HEK293 (cell line): ENCODE data around the gene RIPOR1.

ENCODE experiments used
- CTCF ChIA-PET: fragments of 350-600 bp; formaldehyde crosslinking; extraction: SDS; loops from one replicate; lab custom pipeline; 2021; ENCODE audit warnings: antibody characterized with exemption; lab: Yijun Ruan, JAX
- POLR2A ChIA-PET: fragments of 300-600 bp; formaldehyde crosslinking; extraction: SDS; loops from one replicate; lab custom pipeline; 2020; ENCODE audit warnings: antibody characterized with exemption, inconsistent platforms; lab: Yijun Ruan, JAX
- H3K27ac ChIP-seq: fragments of 200-500 bp; sonication (Bioruptor generic); 2 replicates; pipeline ENCODE4 v1.5.1; 2014; ENCODE audit warnings: low read depth, low read length, control low read depth, inconsistent platforms; ENCODE audit errors: extremely low read depth
- H3K36me3 ChIP-seq, 2 experiments: fragments of 200-500 bp in 1 of 2; sonication (Bioruptor generic) in 1 of 2; 1 replicate in 1 of 2; 2 replicates in 1 of 2; pipeline ENCODE4 v1.5.1; 2014 to 2017; ENCODE audit warnings: inconsistent platforms in 2 of 2, low read length in 2 of 2; ENCODE audit not compliant: control insufficient read depth in 2 of 2, insufficient read depth in 1 of 2
- H3K4me1 ChIP-seq: fragments of 200-500 bp; sonication (Bioruptor generic); 2 replicates; pipeline ENCODE4 v1.5.1; 2014; ENCODE audit warnings: mild to moderate bottlenecking, low read length, inconsistent platforms; ENCODE audit not compliant: control insufficient read depth, insufficient read depth
- H3K4me3 ChIP-seq: 2 replicates; pipeline ENCODE4 v1.5.1; 2011; ENCODE audit warnings: low read depth, mild to moderate bottlenecking, control low read depth, low read length, moderate library complexity
- H3K9me3 ChIP-seq: fragments of 200-500 bp; sonication (Bioruptor generic); 2 replicates; pipeline ENCODE4 v1.5.1; 2014; ENCODE audit warnings: low read depth, low read length, inconsistent platforms; ENCODE audit not compliant: control insufficient read depth, insufficient read depth
- KLF8 ChIP-seq: fragments of 450-650 bp; formaldehyde crosslinking; IDR thresholded peaks from 2 replicates; pipeline ENCODE4 v1.5.1; 2016; ENCODE audit warnings: missing biosample characterization, missing genetic modification characterization
- KLF9 ChIP-seq: fragments of 450-650 bp; formaldehyde crosslinking; IDR thresholded peaks from 2 replicates; pipeline ENCODE4 v1.5.1; 2016; ENCODE audit warnings: missing biosample characterization, missing genetic modification characterization, low read depth
- OVOL3 ChIP-seq: fragments of 450-650 bp; formaldehyde crosslinking; IDR thresholded peaks from 2 replicates; pipeline ENCODE4 v1.5.1; 2016; ENCODE audit warnings: missing biosample characterization, missing genetic modification characterization
- REST ChIP-seq: fragments of 450-650 bp; formaldehyde crosslinking; IDR thresholded peaks from 2 replicates; pipeline ENCODE4 v1.5.1; 2016; ENCODE audit warnings: missing biosample characterization, missing genetic modification characterization
- SCRT2 ChIP-seq: fragments of 450-650 bp; formaldehyde crosslinking; IDR thresholded peaks from 2 replicates; pipeline ENCODE4 v1.5.1; 2016; ENCODE audit warnings: missing biosample characterization, missing genetic modification characterization
- SP2 ChIP-seq: fragments of 450-650 bp; formaldehyde crosslinking; IDR thresholded peaks from 2 replicates; pipeline ENCODE4 v1.5.1; 2016; ENCODE audit warnings: missing biosample characterization, missing genetic modification characterization
- ZBTB1 ChIP-seq: fragments of 450-650 bp; formaldehyde crosslinking; IDR thresholded peaks from 2 replicates; pipeline ENCODE4 v1.5.1; 2016; ENCODE audit warnings: missing biosample characterization, missing genetic modification characterization
- ZEB2 ChIP-seq: fragments of 450-650 bp; formaldehyde crosslinking; IDR thresholded peaks from 2 replicates; pipeline ENCODE4 v1.5.1; 2016; ENCODE audit warnings: missing biosample characterization, missing genetic modification characterization
- ZNF138 ChIP-seq: fragments of 450-650 bp; formaldehyde crosslinking; IDR thresholded peaks from 2 replicates; pipeline ENCODE4 v1.5.1; 2016; ENCODE audit warnings: missing biosample characterization, missing genetic modification characterization, borderline replicate concordance
- ZNF2 ChIP-seq: fragments of 450-650 bp; formaldehyde crosslinking; IDR thresholded peaks from 2 replicates; pipeline ENCODE4 v1.5.1; 2016; ENCODE audit warnings: missing biosample characterization, missing genetic modification characterization
- ZNF266 ChIP-seq: fragments of 450-650 bp; formaldehyde crosslinking; IDR thresholded peaks from 2 replicates; pipeline ENCODE4 v1.5.1; 2016; ENCODE audit warnings: missing biosample characterization, missing genetic modification characterization, low read depth
- ZNF280C ChIP-seq: fragments of 450-650 bp; formaldehyde crosslinking; IDR thresholded peaks from 2 replicates; pipeline ENCODE4 v1.5.1; 2016; ENCODE audit warnings: missing biosample characterization, missing genetic modification characterization
- ZNF391 ChIP-seq: fragments of 450-650 bp; formaldehyde crosslinking; IDR thresholded peaks from 2 replicates; pipeline ENCODE4 v1.5.1; 2016; ENCODE audit warnings: low read depth, missing biosample characterization, missing genetic modification characterization, borderline replicate concordance
- ZNF549 ChIP-seq: fragments of 450-650 bp; IDR thresholded peaks from 2 replicates; pipeline ENCODE4 v1.5.1; 2018; ENCODE audit warnings: missing biosample characterization, missing genetic modification characterization, mild to moderate bottlenecking, inconsistent platforms, moderate library complexity
- ZNF600 ChIP-seq: fragments of 450-650 bp; formaldehyde crosslinking; IDR thresholded peaks from 2 replicates; pipeline ENCODE4 v1.5.1; 2016; ENCODE audit warnings: missing biosample characterization, missing genetic modification characterization
- ZNF677 ChIP-seq: fragments of 450-650 bp; IDR thresholded peaks from 2 replicates; pipeline ENCODE4 v1.5.0; 2018; ENCODE audit warnings: missing biosample characterization, mild to moderate bottlenecking, missing genetic modification characterization, moderate library complexity
- TF ChIP-seq, protein P1 (sequence below): fragments of 450-650 bp; formaldehyde crosslinking; conservative IDR thresholded peaks from 2 replicates; pipeline ENCODE4 v1.5.1; 2016; ENCODE audit warnings: low read depth, missing biosample characterization, missing genetic modification characterization
- TF ChIP-seq, protein P2 (sequence below): fragments of 450-650 bp; formaldehyde crosslinking; IDR thresholded peaks from 2 replicates; pipeline ENCODE4 v1.5.1; 2016; ENCODE audit warnings: missing biosample characterization, missing genetic modification characterization
- TF ChIP-seq, protein P3 (sequence below): fragments of 450-650 bp; formaldehyde crosslinking; IDR thresholded peaks from 2 replicates; pipeline ENCODE4 v1.5.1; 2016; ENCODE audit warnings: missing biosample characterization, missing genetic modification characterization

The RIPOR1 gene

GRCh38 chr16:67519242-67519641 lies 9.4 kb upstream of the RIPOR1 start:
- Histone ChIP-seq H3K4me1 (no peaks in the 10 kb centered on the region), H3K27ac (no peak overlapping the region), H3K4me3 (no peak overlapping the region), H3K9me3 (no peaks in the 10 kb centered on the region), H3K36me3 (no peaks in the 10 kb centered on the region)
- ChIA-PET CTCF (interaction anchor here (0.6 to 4.3 kb wide), 5 partner anchors 12 to 470 kb away, joined by 3 to 73 read pairs (median 4); partner anchors contain the start of gene CARMIL2), POLR2A (no interaction called here)
- TF ChIP-seq ZNF677 (tag by site-specific recombination) (no peak), ZNF138 (tag by site-specific recombination) (no peak), ZNF280C (tag by site-specific recombination) (no peak), ZNF549 (tag by site-specific recombination) (no peak), ZNF600 (tag by site-specific recombination) (no peak), ZBTB1 (tag by site-specific recombination) (no peak), SCRT2 (tag by site-specific recombination) (no peak), REST (tag by site-specific recombination) (no peak), ZNF2 (tag by site-specific recombination) (no peak), ZNF391 (no peak), KLF9 (tag by site-specific recombination) (no peak), ZNF266 (tag by site-specific recombination) (no peak), OVOL3 (tag by site-specific recombination) (no peak), KLF8 (tag by site-specific recombination) (no peak), SP2 (tag by site-specific recombination) (no peak), ZEB2 (tag by site-specific recombination) (no peak)
- TF ChIP-seq, protein P1, sequence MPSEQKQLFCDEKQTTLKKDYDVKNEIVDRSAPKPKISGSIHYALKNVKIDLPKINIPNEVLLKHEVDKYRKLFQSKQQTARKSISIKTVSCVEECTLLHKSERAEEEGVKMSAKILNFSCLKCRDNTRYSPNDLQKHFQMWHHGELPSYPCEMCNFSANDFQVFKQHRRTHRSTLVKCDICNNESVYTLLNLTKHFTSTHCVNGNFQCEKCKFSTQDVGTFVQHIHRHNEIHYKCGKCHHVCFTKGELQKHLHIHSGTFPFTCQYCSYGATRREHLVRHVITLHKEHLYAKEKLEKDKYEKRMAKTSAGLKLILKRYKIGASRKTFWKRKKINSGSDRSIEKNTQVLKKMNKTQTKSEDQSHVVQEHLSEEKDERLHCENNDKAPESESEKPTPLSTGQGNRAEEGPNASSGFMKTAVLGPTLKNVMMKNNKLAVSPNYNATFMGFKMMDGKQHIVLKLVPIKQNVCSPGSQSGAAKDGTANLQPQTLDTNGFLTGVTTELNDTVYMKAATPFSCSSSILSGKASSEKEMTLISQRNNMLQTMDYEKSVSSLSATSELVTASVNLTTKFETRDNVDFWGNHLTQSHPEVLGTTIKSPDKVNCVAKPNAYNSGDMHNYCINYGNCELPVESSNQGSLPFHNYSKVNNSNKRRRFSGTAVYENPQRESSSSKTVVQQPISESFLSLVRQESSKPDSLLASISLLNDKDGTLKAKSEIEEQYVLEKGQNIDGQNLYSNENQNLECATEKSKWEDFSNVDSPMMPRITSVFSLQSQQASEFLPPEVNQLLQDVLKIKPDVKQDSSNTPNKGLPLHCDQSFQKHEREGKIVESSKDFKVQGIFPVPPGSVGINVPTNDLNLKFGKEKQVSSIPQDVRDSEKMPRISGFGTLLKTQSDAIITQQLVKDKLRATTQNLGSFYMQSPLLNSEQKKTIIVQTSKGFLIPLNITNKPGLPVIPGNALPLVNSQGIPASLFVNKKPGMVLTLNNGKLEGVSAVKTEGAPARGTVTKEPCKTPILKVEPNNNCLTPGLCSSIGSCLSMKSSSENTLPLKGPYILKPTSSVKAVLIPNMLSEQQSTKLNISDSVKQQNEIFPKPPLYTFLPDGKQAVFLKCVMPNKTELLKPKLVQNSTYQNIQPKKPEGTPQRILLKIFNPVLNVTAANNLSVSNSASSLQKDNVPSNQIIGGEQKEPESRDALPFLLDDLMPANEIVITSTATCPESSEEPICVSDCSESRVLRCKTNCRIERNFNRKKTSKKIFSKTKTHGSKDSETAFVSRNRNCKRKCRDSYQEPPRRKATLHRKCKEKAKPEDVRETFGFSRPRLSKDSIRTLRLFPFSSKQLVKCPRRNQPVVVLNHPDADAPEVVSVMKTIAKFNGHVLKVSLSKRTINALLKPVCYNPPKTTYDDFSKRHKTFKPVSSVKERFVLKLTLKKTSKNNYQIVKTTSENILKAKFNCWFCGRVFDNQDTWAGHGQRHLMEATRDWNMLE (tag by site-specific recombination): no peak
- TF ChIP-seq, protein P2, sequence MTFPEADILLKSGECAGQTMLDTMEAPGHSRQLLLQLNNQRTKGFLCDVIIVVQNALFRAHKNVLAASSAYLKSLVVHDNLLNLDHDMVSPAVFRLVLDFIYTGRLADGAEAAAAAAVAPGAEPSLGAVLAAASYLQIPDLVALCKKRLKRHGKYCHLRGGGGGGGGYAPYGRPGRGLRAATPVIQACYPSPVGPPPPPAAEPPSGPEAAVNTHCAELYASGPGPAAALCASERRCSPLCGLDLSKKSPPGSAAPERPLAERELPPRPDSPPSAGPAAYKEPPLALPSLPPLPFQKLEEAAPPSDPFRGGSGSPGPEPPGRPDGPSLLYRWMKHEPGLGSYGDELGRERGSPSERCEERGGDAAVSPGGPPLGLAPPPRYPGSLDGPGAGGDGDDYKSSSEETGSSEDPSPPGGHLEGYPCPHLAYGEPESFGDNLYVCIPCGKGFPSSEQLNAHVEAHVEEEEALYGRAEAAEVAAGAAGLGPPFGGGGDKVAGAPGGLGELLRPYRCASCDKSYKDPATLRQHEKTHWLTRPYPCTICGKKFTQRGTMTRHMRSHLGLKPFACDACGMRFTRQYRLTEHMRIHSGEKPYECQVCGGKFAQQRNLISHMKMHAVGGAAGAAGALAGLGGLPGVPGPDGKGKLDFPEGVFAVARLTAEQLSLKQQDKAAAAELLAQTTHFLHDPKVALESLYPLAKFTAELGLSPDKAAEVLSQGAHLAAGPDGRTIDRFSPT (tag by site-specific recombination): no peak
- TF ChIP-seq, protein P3, sequence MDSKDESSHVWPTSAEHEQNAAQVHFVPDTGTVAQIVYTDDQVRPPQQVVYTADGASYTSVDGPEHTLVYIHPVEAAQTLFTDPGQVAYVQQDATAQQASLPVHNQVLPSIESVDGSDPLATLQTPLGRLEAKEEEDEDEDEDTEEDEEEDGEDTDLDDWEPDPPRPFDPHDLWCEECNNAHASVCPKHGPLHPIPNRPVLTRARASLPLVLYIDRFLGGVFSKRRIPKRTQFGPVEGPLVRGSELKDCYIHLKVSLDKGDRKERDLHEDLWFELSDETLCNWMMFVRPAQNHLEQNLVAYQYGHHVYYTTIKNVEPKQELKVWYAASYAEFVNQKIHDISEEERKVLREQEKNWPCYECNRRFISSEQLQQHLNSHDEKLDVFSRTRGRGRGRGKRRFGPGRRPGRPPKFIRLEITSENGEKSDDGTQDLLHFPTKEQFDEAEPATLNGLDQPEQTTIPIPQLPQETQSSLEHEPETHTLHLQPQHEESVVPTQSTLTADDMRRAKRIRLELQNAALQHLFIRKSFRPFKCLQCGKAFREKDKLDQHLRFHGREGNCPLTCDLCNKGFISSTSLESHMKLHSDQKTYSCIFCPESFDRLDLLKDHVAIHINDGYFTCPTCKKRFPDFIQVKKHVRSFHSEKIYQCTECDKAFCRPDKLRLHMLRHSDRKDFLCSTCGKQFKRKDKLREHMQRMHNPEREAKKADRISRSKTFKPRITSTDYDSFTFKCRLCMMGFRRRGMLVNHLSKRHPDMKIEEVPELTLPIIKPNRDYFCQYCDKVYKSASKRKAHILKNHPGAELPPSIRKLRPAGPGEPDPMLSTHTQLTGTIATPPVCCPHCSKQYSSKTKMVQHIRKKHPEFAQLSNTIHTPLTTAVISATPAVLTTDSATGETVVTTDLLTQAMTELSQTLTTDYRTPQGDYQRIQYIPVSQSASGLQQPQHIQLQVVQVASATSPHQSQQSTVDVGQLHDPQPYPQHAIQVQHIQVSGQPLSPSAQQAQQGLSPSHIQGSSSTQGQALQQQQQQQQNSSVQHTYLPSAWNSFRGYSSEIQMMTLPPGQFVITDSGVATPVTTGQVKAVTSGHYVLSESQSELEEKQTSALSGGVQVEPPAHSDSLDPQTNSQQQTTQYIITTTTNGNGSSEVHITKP (tag by site-specific recombination): no peak
